K562 (cell line): Measurements from ENCODE around the gene ZNF22.

Experiments used
- BRCA1 ChIP-seq, 2 experiments: fragments of 450-650 bp in 1 of 2; sonication (generic) in 1 of 2; formaldehyde crosslinking in 1 of 2; IDR thresholded peaks; 2 replicates each; pipeline versions ENCODE4 v1.5.0 to v1.6.1; 2017 to 2020; ENCODE audit warnings: mild to moderate bottlenecking in 1 of 2, missing genetic modification reagents in 1 of 2
- CBX8 ChIP-seq: fragments of 200-600 bp; sonication (generic); IDR thresholded peaks from 2 replicates; pipeline ENCODE4 v1.6.1; 2012; ENCODE audit warnings: borderline replicate concordance, mixed run types, low read depth, mild to moderate bottlenecking, moderate library complexity, mixed read lengths, low read length, control low read depth, inconsistent platforms; ENCODE audit not compliant: poor library complexity, severe bottlenecking; ENCODE audit errors: extremely low read depth
- CEBPB ChIP-seq: fragments of 450-650 bp; IDR thresholded peaks from 2 replicates; pipeline ENCODE4 v1.6.1; 2016; ENCODE audit warnings: missing genetic modification characterization, missing compliant biosample characterization
- FOXM1 ChIP-seq, 2 experiments: fragments of 450-650 bp in 1 of 2; sonication (generic) in 1 of 2; formaldehyde crosslinking in 1 of 2; IDR thresholded peaks; 2 replicates each; pipeline versions ENCODE4 v1.6.1 to v1.9.0; 2017 to 2022; ENCODE audit warnings: low read depth in 2 of 2, mild to moderate bottlenecking in 2 of 2, missing genetic modification reagents in 1 of 2, moderate library complexity in 1 of 2
- GABPA ChIP-seq: fragments of 200-800 bp; sonication (Bioruptor generic); conservative IDR thresholded peaks from 2 replicates; pipeline ENCODE4 v1.6.1; 2016; ENCODE audit warnings: low read depth, missing genetic modification characterization, missing compliant biosample characterization
- JUN ChIP-seq, 2 experiments: sonication (generic) in 1 of 2; formaldehyde crosslinking in 1 of 2; IDR thresholded peaks; 2 replicates each; pipeline versions ENCODE4 v1.6.1 to v1.8.0; 2012 to 2022; ENCODE audit warnings: borderline replicate concordance in 2 of 2, mild to moderate bottlenecking in 2 of 2, improper control_type of control experiment in 1 of 2, low read depth in 1 of 2, low read length in 1 of 2, missing genetic modification reagents in 1 of 2
- MEF2A ChIP-seq: IDR thresholded peaks from 2 replicates; pipeline ENCODE4 v1.6.1; 2011; ENCODE audit warnings: low read depth, mild to moderate bottlenecking, low read length, moderate library complexity; ENCODE audit not compliant: control insufficient read depth
- POLR2A ChIP-seq: fragments of 450-650 bp; conservative IDR thresholded peaks from 2 replicates; pipeline ENCODE4 v1.6.1; 2016
- SMARCC2 ChIP-seq: fragments of 450-650 bp; IDR thresholded peaks from 2 replicates; pipeline ENCODE4 v1.6.1; 2017; ENCODE audit warnings: antibody characterized with exemption, moderate library complexity, mild to moderate bottlenecking, low read depth
- ZNF253 ChIP-seq: fragments of 250-450 bp; sonication (Bioruptor Pico); conservative IDR thresholded peaks from 2 replicates; pipeline ENCODE4 v1.6.1; 2021; ENCODE audit warnings: mild to moderate bottlenecking
- TF ChIP-seq, protein P1 (sequence below), 2 experiments: fragments of 450-650 bp; formaldehyde crosslinking in 1 of 2; IDR thresholded peaks; 2 replicates each; pipeline versions ENCODE4 v1.4.0 to v1.6.1; 2014 to 2020; ENCODE audit warnings: mild to moderate bottlenecking in 2 of 2, borderline replicate concordance in 1 of 2, low read depth in 1 of 2
- TF ChIP-seq, protein P2 (sequence below), 3 experiments: IDR thresholded peaks in 2 of 3; conservative IDR thresholded peaks in 1 of 3; 2 replicates each; pipeline ENCODE4 v1.5.1; 2011 to 2012; ENCODE audit warnings: low read length in 3 of 3, mild to moderate bottlenecking in 3 of 3, control low read depth in 2 of 3, improper control_type of control experiment in 1 of 3, inconsistent platforms in 1 of 3, low read depth in 1 of 3, mixed read lengths in 1 of 3, moderate library complexity in 1 of 3; ENCODE audit not compliant: insufficient read depth in 2 of 3
- TF ChIP-seq, protein P3 (sequence below): sonication (generic); formaldehyde crosslinking; IDR thresholded peaks from 2 replicates; pipeline ENCODE4 v1.5.0; 2020; ENCODE audit warnings: missing genetic modification reagents

DNA sequence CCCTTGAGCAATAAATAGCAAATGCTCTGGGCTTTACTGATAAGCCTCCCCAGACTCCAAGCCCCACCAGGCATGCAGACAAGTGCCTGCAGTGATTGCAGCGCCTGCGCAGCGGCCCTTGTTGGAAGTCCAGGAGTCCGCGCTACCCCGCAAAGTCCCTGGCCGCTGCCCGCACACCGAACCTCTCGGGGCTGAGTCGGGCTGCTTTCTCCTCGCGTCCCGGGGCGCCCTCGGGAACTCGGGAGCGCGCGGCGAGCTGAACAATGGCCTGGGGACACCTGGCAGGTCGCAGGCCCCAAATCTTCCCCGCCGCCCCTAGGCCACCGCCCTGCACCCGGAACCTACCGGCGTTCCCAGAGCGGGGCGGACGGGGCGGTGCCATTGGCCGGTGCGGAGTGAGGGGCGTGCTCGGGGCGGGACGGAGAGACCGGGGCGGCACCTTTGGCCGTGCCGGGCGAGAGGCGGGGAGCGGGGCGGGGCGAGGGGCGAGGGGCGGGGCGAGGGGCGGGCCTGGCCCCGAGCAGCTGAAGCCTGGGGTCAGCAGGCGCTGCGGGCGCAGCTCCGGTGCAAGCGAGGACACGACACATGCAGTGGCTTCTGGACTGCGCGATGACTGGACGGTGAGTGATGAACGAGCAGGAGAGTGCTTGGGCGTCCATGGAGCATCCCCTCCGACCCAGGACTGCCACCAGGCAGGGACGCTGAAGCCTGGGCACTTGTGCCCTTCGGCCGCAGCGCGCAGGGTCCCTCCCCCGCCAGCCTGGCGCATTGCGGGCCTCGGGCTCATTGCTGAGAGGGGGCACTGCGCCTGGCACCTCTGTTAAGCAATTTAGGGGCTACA lies 41.3 kb upstream of the ZNF22 start, which contains the start of gene RASSF4:
- TF ChIP-seq CBX8 (no peak), POLR2A (peak; percentile 52), BRCA1 (IDR thresholded peaks at IDR 0.05) (no peak), BRCA1 (CRISPR knock-in tag; IDR thresholded peaks at IDR 0.05) (no peak), ZNF253 (no peak), GABPA (tag) (0 out of 2 replicates have a peak, but pooled peaks have one; percentile 25), JUN (IDR thresholded peaks at IDR 0.05; ENCODE audit: borderline replicate concordance, low read depth, low read length) (no peak), JUN (CRISPR knock-in tag; IDR thresholded peaks at IDR 0.05; ENCODE audit: borderline replicate concordance) (no peak), CEBPB (tag) (peak; percentile 64; the same call in 1 of the 2 replicates), MEF2A (0 out of 2 replicates have a peak, but pooled peaks have one; percentile 18), FOXM1 (IDR thresholded peaks at IDR 0.05; ENCODE audit: low read depth) (no peak), FOXM1 (CRISPR knock-in tag; IDR thresholded peaks at IDR 0.05; ENCODE audit: low read depth) (0 out of 2 replicates have a peak, but pooled peaks have one; percentile 46), SMARCC2 (no peak)
- TF ChIP-seq, protein P1, sequence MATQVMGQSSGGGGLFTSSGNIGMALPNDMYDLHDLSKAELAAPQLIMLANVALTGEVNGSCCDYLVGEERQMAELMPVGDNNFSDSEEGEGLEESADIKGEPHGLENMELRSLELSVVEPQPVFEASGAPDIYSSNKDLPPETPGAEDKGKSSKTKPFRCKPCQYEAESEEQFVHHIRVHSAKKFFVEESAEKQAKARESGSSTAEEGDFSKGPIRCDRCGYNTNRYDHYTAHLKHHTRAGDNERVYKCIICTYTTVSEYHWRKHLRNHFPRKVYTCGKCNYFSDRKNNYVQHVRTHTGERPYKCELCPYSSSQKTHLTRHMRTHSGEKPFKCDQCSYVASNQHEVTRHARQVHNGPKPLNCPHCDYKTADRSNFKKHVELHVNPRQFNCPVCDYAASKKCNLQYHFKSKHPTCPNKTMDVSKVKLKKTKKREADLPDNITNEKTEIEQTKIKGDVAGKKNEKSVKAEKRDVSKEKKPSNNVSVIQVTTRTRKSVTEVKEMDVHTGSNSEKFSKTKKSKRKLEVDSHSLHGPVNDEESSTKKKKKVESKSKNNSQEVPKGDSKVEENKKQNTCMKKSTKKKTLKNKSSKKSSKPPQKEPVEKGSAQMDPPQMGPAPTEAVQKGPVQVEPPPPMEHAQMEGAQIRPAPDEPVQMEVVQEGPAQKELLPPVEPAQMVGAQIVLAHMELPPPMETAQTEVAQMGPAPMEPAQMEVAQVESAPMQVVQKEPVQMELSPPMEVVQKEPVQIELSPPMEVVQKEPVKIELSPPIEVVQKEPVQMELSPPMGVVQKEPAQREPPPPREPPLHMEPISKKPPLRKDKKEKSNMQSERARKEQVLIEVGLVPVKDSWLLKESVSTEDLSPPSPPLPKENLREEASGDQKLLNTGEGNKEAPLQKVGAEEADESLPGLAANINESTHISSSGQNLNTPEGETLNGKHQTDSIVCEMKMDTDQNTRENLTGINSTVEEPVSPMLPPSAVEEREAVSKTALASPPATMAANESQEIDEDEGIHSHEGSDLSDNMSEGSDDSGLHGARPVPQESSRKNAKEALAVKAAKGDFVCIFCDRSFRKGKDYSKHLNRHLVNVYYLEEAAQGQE (IDR thresholded peaks at IDR 0.05; ENCODE audit: borderline replicate concordance): no peak
- TF ChIP-seq, protein P1 (CRISPR knock-in tag; IDR thresholded peaks at IDR 0.05; ENCODE audit: low read depth): no peak
- TF ChIP-seq, protein P2, sequence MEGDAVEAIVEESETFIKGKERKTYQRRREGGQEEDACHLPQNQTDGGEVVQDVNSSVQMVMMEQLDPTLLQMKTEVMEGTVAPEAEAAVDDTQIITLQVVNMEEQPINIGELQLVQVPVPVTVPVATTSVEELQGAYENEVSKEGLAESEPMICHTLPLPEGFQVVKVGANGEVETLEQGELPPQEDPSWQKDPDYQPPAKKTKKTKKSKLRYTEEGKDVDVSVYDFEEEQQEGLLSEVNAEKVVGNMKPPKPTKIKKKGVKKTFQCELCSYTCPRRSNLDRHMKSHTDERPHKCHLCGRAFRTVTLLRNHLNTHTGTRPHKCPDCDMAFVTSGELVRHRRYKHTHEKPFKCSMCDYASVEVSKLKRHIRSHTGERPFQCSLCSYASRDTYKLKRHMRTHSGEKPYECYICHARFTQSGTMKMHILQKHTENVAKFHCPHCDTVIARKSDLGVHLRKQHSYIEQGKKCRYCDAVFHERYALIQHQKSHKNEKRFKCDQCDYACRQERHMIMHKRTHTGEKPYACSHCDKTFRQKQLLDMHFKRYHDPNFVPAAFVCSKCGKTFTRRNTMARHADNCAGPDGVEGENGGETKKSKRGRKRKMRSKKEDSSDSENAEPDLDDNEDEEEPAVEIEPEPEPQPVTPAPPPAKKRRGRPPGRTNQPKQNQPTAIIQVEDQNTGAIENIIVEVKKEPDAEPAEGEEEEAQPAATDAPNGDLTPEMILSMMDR (IDR thresholded peaks at IDR 0.05 in 2 of 3, conservative IDR thresholded peaks at IDR 0.05 in 1 of 3; ENCODE audit: insufficient read depth in 2 of 3, low read depth in 1 of 3, low read length in 3 of 3): no peak
- TF ChIP-seq, protein P3, sequence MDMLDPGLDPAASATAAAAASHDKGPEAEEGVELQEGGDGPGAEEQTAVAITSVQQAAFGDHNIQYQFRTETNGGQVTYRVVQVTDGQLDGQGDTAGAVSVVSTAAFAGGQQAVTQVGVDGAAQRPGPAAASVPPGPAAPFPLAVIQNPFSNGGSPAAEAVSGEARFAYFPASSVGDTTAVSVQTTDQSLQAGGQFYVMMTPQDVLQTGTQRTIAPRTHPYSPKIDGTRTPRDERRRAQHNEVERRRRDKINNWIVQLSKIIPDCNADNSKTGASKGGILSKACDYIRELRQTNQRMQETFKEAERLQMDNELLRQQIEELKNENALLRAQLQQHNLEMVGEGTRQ (CRISPR knock-in tag): no peak
